Measurements from ENCODE around the gene PIK3R5. TPM values are rescaled to one million over a fixed set of nuclear protein-coding genes. Genes with fewer than 3 reads are reported as not detected.

The PIK3R5 gene
- total RNA-seq, 1 donor from 2014 or later = 0.30 TPM

GRCh38 chr17:8896641-8897635 lies 68.6 kb downstream of the PIK3R5 start:
- H3K36me3 Mint-ChIP-seq (ENCODE audit: low read depth, unreplicated experiment) = no peaks in the 10 kb centered on the region
- no peak overlapping the region for H3K4me3 Mint-ChIP-seq (ENCODE audit: unreplicated experiment)
- FAIRE-seq (no peak), DNase-seq (ENCODE audit: low read depth) (no peak)
- no peak overlapping the region for H3K4me3 ChIP-seq (ENCODE audit: insufficient read depth, low read depth, low read length)
- H3K9ac ChIP-seq (ENCODE audit: low read length) = no peak overlapping the region
- no peaks in the 10 kb centered on the region for H4K20me1 ChIP-seq (ENCODE audit: insufficient read depth, low read length)
- H2AFZ ChIP-seq (ENCODE audit: low read depth, low read length) = no peak overlapping the region
- no peak overlapping the region for H3K27ac ChIP-seq (ENCODE audit: low read depth, low read length)
- H3K27ac Mint-ChIP-seq (ENCODE audit: unreplicated experiment) = no peak overlapping the region
- H3K27me3 Mint-ChIP-seq (ENCODE audit: low read depth, unreplicated experiment) = peaks cover 30% of the 10 kb centered on the region
- H3K27me3 ChIP-seq (ENCODE audit: insufficient read depth, low read length) = peaks cover 11% of the 10 kb centered on the region
- H3K4me1 Mint-ChIP-seq (ENCODE audit: low read depth, unreplicated experiment) = peaks cover 4% of the 10 kb centered on the region
- no peaks in the 10 kb centered on the region for H3K36me3 ChIP-seq (ENCODE audit: insufficient read depth, low read length)
- no peaks in the 10 kb centered on the region for H3K9me3 ChIP-seq (ENCODE audit: insufficient read depth, low read depth, low read length)
- TF ChIP-seq CTCF (IDR thresholded peaks at IDR 0.05; ENCODE audit: insufficient read depth, low read depth, low read length) = no peak
- no peak for TF ChIP-seq EZH2 (IDR thresholded peaks at IDR 0.05; ENCODE audit: insufficient read depth, low read length)
- H3K79me2 ChIP-seq (ENCODE audit: insufficient read depth, low read length) = no peaks in the 10 kb centered on the region
- H3K9me3 Mint-ChIP-seq (ENCODE audit: unreplicated experiment) = no peaks in the 10 kb centered on the region
- no peak overlapping the region for H3K4me2 ChIP-seq (ENCODE audit: low read length)
- peaks cover 3% of the 10 kb centered on the region for H3K4me1 ChIP-seq (ENCODE audit: insufficient read depth, low read length)

GRCh38 chr17:8896087-8896486 lies 69.4 kb downstream of the PIK3R5 start:
- Mint-ChIP-seq H3K36me3 (ENCODE audit: low read depth, unreplicated experiment) (no peaks in the 10 kb centered on the region), H3K4me1 (ENCODE audit: low read depth, unreplicated experiment) (peaks cover 4% of the 10 kb centered on the region), H3K4me3 (ENCODE audit: unreplicated experiment) (no peak overlapping the region), H3K9me3 (ENCODE audit: unreplicated experiment) (no peaks in the 10 kb centered on the region), H3K27me3 (ENCODE audit: low read depth, unreplicated experiment) (peaks cover 30% of the 10 kb centered on the region), H3K27ac (ENCODE audit: unreplicated experiment) (no peak overlapping the region)
- FAIRE-seq = no peak
- no peaks in the 10 kb centered on the region for H3K79me2 ChIP-seq (ENCODE audit: insufficient read depth, low read length)
- H3K4me1 ChIP-seq (ENCODE audit: insufficient read depth, low read length) = peaks cover 3% of the 10 kb centered on the region
- DNase-seq (ENCODE audit: low read depth) = no peak
- H3K36me3 ChIP-seq (ENCODE audit: insufficient read depth, low read length) = no peaks in the 10 kb centered on the region
- no peak overlapping the region for H3K4me2 ChIP-seq (ENCODE audit: low read length)
- H2AFZ ChIP-seq (ENCODE audit: low read depth, low read length) = no peak overlapping the region
- no peak overlapping the region for H3K4me3 ChIP-seq (ENCODE audit: insufficient read depth, low read depth, low read length)
- no peaks in the 10 kb centered on the region for H3K9me3 ChIP-seq (ENCODE audit: insufficient read depth, low read depth, low read length)
- H4K20me1 ChIP-seq (ENCODE audit: insufficient read depth, low read length) = no peaks in the 10 kb centered on the region
- H3K27me3 ChIP-seq (ENCODE audit: insufficient read depth, low read length) = peaks cover 10% of the 10 kb centered on the region
- H3K9ac ChIP-seq (ENCODE audit: low read length) = no peak overlapping the region
- no peak overlapping the region for H3K27ac ChIP-seq (ENCODE audit: low read depth, low read length)
- TF ChIP-seq EZH2 (IDR thresholded peaks at IDR 0.05; ENCODE audit: insufficient read depth, low read length) = no peak
- no peak for TF ChIP-seq CTCF (IDR thresholded peaks at IDR 0.05; ENCODE audit: insufficient read depth, low read depth, low read length)

Data from astrocyte (in vitro differentiated cells and primary cell).